Mesodermal cell (in vitro differentiated cells): ENCODE data around the gene MNAT1.

Source experiments
- H3K27ac ChIP-seq: 2 replicates; pipeline ENCODE4 v1.7.0; 2013; ENCODE audit warnings: mild to moderate bottlenecking, low read depth, low read length, moderate library complexity; ENCODE audit not compliant: severe bottlenecking
- H3K36me3 ChIP-seq: 2 replicates; pipeline ENCODE4 v1.7.1; 2013; ENCODE audit warnings: mild to moderate bottlenecking, low read length, moderate library complexity; ENCODE audit not compliant: control insufficient read depth, insufficient read depth
- H3K4me1 ChIP-seq: one replicate; pipeline ENCODE4 v1.7.1; 2013; ENCODE audit warnings: mild to moderate bottlenecking, low read length; ENCODE audit not compliant: insufficient read depth, control insufficient read depth, poor library complexity, severe bottlenecking
- H3K4me3 ChIP-seq: 2 replicates; pipeline ENCODE4 v1.7.0; 2013; ENCODE audit warnings: low read length, control low read depth, mild to moderate bottlenecking; ENCODE audit not compliant: insufficient read depth, poor library complexity, severe bottlenecking; ENCODE audit errors: extremely low read depth
- H3K9me3 ChIP-seq: 2 replicates; pipeline ENCODE4 v1.7.1; 2013; ENCODE audit warnings: mild to moderate bottlenecking, low read length, moderate library complexity; ENCODE audit not compliant: control insufficient read depth
- WGBS, 2 experiments: methylation state at CpG; one replicate each; pipeline ENCODE4 v1.1.5; 2013; ENCODE audit warnings: missing lambda C conversion rate in 2 of 2; ENCODE audit not compliant: insufficient coverage in 2 of 2; 5-methylcytosine and 5-hydroxymethylcytosine counted together

The MNAT1 gene

GRCh38 chr14:60738843-60739508 lies 4.4 kb downstream of the MNAT1 start:
- H3K9me3 ChIP-seq: no peaks in the 10 kb centered on the region
- no peaks in the 10 kb centered on the region for H3K36me3 ChIP-seq
- H3K27ac ChIP-seq: no peak overlapping the region
- peaks cover 5% of the 10 kb centered on the region for H3K4me1 ChIP-seq
- no peak overlapping the region for H3K4me3 ChIP-seq
- 100% methylated on average over 1 to 2 of the region's 4 CpGs for WGBS, 2 experiments

GRCh38 chr14:60744566-60744965 lies 10.0 kb downstream of the MNAT1 start:
- Histone ChIP-seq H3K36me3 (no peaks in the 10 kb centered on the region), H3K9me3 (no peaks in the 10 kb centered on the region), H3K4me3 (no peak overlapping the region), H3K4me1 (no peaks in the 10 kb centered on the region), H3K27ac (no peak overlapping the region)

- Histone ChIP-seq H3K27ac (no peak overlapping the region), H3K36me3 (no peaks in the 10 kb centered on the region), H3K9me3 (no peaks in the 10 kb centered on the region), H3K4me1 (no peaks in the 10 kb centered on the region), H3K4me3 (no peak overlapping the region)
- WGBS, 2 experiments: 94 to 97% methylated on average over 4 to 5 of the region's 7 CpGs
Measured at GRCh38 chr14:60753264-60754119, 18.9 kb downstream of the MNAT1 start.

- Histone ChIP-seq H3K36me3 (no peaks in the 10 kb centered on the region), H3K27ac (no peak overlapping the region), H3K4me3 (no peak overlapping the region), H3K9me3 (no peaks in the 10 kb centered on the region), H3K4me1 (no peaks in the 10 kb centered on the region)
- no CpG with 5 or more reads among the region's 1 CpG for WGBS, 2 experiments
Measured at GRCh38 chr14:60756847-60757246, 22.3 kb downstream of the MNAT1 start.

GRCh38 chr14:60757567-60758002 lies 23.0 kb downstream of the MNAT1 start:
- WGBS, 2 experiments: 80% methylated on average over 1 of the region's 1 CpG; no CpG with 5 or more reads in 1 of the 2 experiments
- no peak overlapping the region for H3K27ac ChIP-seq
- H3K4me3 ChIP-seq: no peak overlapping the region
- H3K9me3 ChIP-seq: no peaks in the 10 kb centered on the region
- no peaks in the 10 kb centered on the region for H3K4me1 ChIP-seq
- no peaks in the 10 kb centered on the region for H3K36me3 ChIP-seq

GRCh38 chr14:60758885-60759284 lies 24.3 kb downstream of the MNAT1 start:
- no peak overlapping the region for H3K4me3 ChIP-seq
- H3K9me3 ChIP-seq: no peaks in the 10 kb centered on the region
- 40% methylated on average over 1 of the region's 2 CpGs; no CpG with 5 or more reads in 1 of the 2 experiments for WGBS, 2 experiments
- no peak overlapping the region for H3K27ac ChIP-seq
- no peaks in the 10 kb centered on the region for H3K4me1 ChIP-seq
- H3K36me3 ChIP-seq: no peaks in the 10 kb centered on the region

GRCh38 chr14:60760209-60760608 lies 25.6 kb downstream of the MNAT1 start:
- Histone ChIP-seq H3K9me3 (no peaks in the 10 kb centered on the region), H3K36me3 (no peaks in the 10 kb centered on the region), H3K27ac (no peak overlapping the region), H3K4me3 (no peak overlapping the region), H3K4me1 (no peaks in the 10 kb centered on the region)
- WGBS, 2 experiments: 89 to 100% methylated on average over 1 of the region's 1 CpG

- no peaks in the 10 kb centered on the region for H3K4me1 ChIP-seq
- 36% methylated on average over 2 of the region's 3 CpGs; no CpG with 5 or more reads in 1 of the 2 experiments for WGBS, 2 experiments
- no peaks in the 10 kb centered on the region for H3K36me3 ChIP-seq
- no peak overlapping the region for H3K4me3 ChIP-seq
- no peak overlapping the region for H3K27ac ChIP-seq
- H3K9me3 ChIP-seq: no peaks in the 10 kb centered on the region
Measured at GRCh38 chr14:60760644-60761364, 26.2 kb downstream of the MNAT1 start.

- no peaks in the 10 kb centered on the region for H3K4me1 ChIP-seq
- WGBS, 2 experiments: no CpG with 5 or more reads among the region's 2 CpGs
- H3K36me3 ChIP-seq: no peaks in the 10 kb centered on the region
- no peak overlapping the region for H3K27ac ChIP-seq
- no peak overlapping the region for H3K4me3 ChIP-seq
- H3K9me3 ChIP-seq: no peaks in the 10 kb centered on the region
Measured at GRCh38 chr14:60768602-60769001, 34.0 kb downstream of the MNAT1 start.

- H3K9me3 ChIP-seq: no peaks in the 10 kb centered on the region
- no peak overlapping the region for H3K4me3 ChIP-seq
- no peaks in the 10 kb centered on the region for H3K36me3 ChIP-seq
- H3K27ac ChIP-seq: no peak overlapping the region
- H3K4me1 ChIP-seq: peaks cover 4% of the 10 kb centered on the region
- 60% methylated on average over 1 of the region's 2 CpGs; no CpG with 5 or more reads in 1 of the 2 experiments for WGBS, 2 experiments
Measured at GRCh38 chr14:60771117-60771516, 36.6 kb downstream of the MNAT1 start.
